CD14-positive monocyte (primary cell): ENCODE results near the gene PREX1. TPM values are rescaled to one million over a fixed set of nuclear protein-coding genes. Genes with fewer than 3 reads are reported as not detected.

Experiments
- DNase-seq, 3 donors: peaks; one replicate each; pipeline ENCODE4 v3.0.0-alpha.2; 2011 to 2022
- H2AFZ ChIP-seq: 2 replicates; pipeline ENCODE4 v1.6.0; 2012; ENCODE audit warnings: mild to moderate bottlenecking, low read depth, low read length, inconsistent platforms; ENCODE audit not compliant: insufficient read depth, poor library complexity, severe bottlenecking
- H3K27ac ChIP-seq, 2 donors: 1 replicate in 1 of 2; 2 replicates in 1 of 2; pipeline ENCODE4 v1.5.1; 2012 to 2013; ENCODE audit warnings: low read length in 2 of 2, control low read depth in 1 of 2, inconsistent platforms in 1 of 2, low read depth in 1 of 2, mild to moderate bottlenecking in 1 of 2
- H3K27me3 ChIP-seq, 2 donors: one replicate each; pipeline versions ENCODE4 v1.6.0 to v1.6.1; 2011 to 2013; ENCODE audit warnings: low read length in 2 of 2; ENCODE audit not compliant: control insufficient read depth in 2 of 2, insufficient read depth in 2 of 2
- H3K36me3 ChIP-seq, 2 donors: replicated peaks in 1 of 2; 1 replicate in 1 of 2; 2 replicates in 1 of 2; pipeline versions ENCODE4 v1.5.1 to v1.6.1; 2012 to 2013; ENCODE audit warnings: low read length in 2 of 2, control low read depth in 1 of 2, inconsistent platforms in 1 of 2, mild to moderate bottlenecking in 1 of 2; ENCODE audit not compliant: insufficient read depth in 2 of 2, control insufficient read depth in 1 of 2
- H3K4me1 ChIP-seq, 2 donors: 1 replicate in 1 of 2; 2 replicates in 1 of 2; pipeline versions ENCODE4 v1.5.1 to v1.6.1; 2012 to 2013; ENCODE audit warnings: low read length in 2 of 2, control low read depth in 1 of 2, inconsistent platforms in 1 of 2, mild to moderate bottlenecking in 1 of 2, moderate library complexity in 1 of 2; ENCODE audit not compliant: insufficient read depth in 2 of 2, control insufficient read depth in 1 of 2
- H3K4me2 ChIP-seq: replicated peaks from 2 replicates; pipeline ENCODE3; 2012; ENCODE audit warnings: low read length, moderate library complexity, mild to moderate bottlenecking; ENCODE audit not compliant: poor library complexity, severe bottlenecking; ENCODE audit errors: extremely low read depth
- H3K4me3 ChIP-seq, 3 experiments: fragments of 200-600 bp in 1 of 3; sonication (generic) in 1 of 3; replicated peaks in 1 of 3; 1 replicate in 2 of 3; 2 replicates in 1 of 3; pipeline ENCODE4 v1.5.1; 2011 to 2013; ENCODE audit warnings: low read length in 3 of 3, mild to moderate bottlenecking in 3 of 3, control low read depth in 2 of 3, low read depth in 2 of 3, inconsistent platforms in 1 of 3, moderate library complexity in 1 of 3
- H3K79me2 ChIP-seq: 2 replicates; pipeline ENCODE4 v1.6.0; 2012; ENCODE audit warnings: mild to moderate bottlenecking, control low read depth, inconsistent platforms, low read length, moderate library complexity; ENCODE audit not compliant: insufficient read depth
- H3K9ac ChIP-seq: 2 replicates; pipeline ENCODE4 v1.6.0; 2017; ENCODE audit warnings: low read length, mild to moderate bottlenecking; ENCODE audit not compliant: insufficient read depth, poor library complexity, severe bottlenecking
- H3K9me3 ChIP-seq, 2 donors: replicated peaks in 1 of 2; 1 replicate in 1 of 2; 2 replicates in 1 of 2; pipeline versions ENCODE4 v1.5.1 to v1.6.1; 2012 to 2013; ENCODE audit warnings: low read length in 2 of 2, control low read depth in 1 of 2; ENCODE audit not compliant: control insufficient read depth in 1 of 2, insufficient read depth in 1 of 2
- H4K20me1 ChIP-seq: 2 replicates; pipeline ENCODE4 v1.6.0; 2012; ENCODE audit warnings: mild to moderate bottlenecking, low read length, control low read depth, moderate library complexity; ENCODE audit not compliant: insufficient read depth
- H3K27ac Mint-ChIP-seq, 7 donors: one replicate each; pipeline ENCODE4 v1.8.0; 2020; ENCODE audit warnings: mild to moderate bottlenecking in 7 of 7, mixed read lengths in 7 of 7, moderate library complexity in 6 of 7, inconsistent platforms in 2 of 7
- H3K27me3 Mint-ChIP-seq, 3 donors: one replicate each; pipeline ENCODE4 v1.8.0; 2021 to 2022; ENCODE audit warnings: low read depth in 3 of 3, mild to moderate bottlenecking in 3 of 3, mixed read lengths in 3 of 3, moderate library complexity in 3 of 3, inconsistent platforms in 1 of 3
- H3K36me3 Mint-ChIP-seq, 2 donors: one replicate each; pipeline ENCODE4 v1.8.0; 2020; ENCODE audit warnings: mixed read lengths in 2 of 2, inconsistent platforms in 1 of 2, mild to moderate bottlenecking in 1 of 2
- H3K4me1 Mint-ChIP-seq: one replicate; pipeline ENCODE4 v1.8.0; 2020; ENCODE audit warnings: mild to moderate bottlenecking, mixed read lengths
- H3K4me3 Mint-ChIP-seq, 2 donors: one replicate each; pipeline ENCODE4 v1.8.0; 2020; ENCODE audit warnings: mild to moderate bottlenecking in 2 of 2, mixed read lengths in 2 of 2, moderate library complexity in 1 of 2
- H3K9me3 Mint-ChIP-seq, 7 donors: one replicate each; pipeline ENCODE4 v1.8.0; 2020 to 2022; ENCODE audit warnings: mixed read lengths in 7 of 7, mild to moderate bottlenecking in 6 of 7, moderate library complexity in 6 of 7, inconsistent platforms in 2 of 7
- WGBS: methylation state at CpG from one replicate; pipeline ENCODE4 v1.1.5; 2013; ENCODE audit warnings: missing lambda C conversion rate; ENCODE audit not compliant: insufficient coverage; 5-methylcytosine and 5-hydroxymethylcytosine counted together
- intact Hi-C, 2 donors: fragments of 100-400 bp; cut with micrococcal nuclease; formaldehyde crosslinking; loops; one replicate each; pipeline versions ENCODE4 v1.15.0 to v1.15.1; 2023
- polyA plus RNA-seq, 3 donors: library from polyadenylated mRNA; depleted of rRNA in 1 of 3; unstranded in 2 of 3; stranded (reverse) in 1 of 3; fragments of 300-500 nt in 2 of 3; fragments of >200 nt in 1 of 3; fragmentation: Illumina TruSeq in 2 of 3; gene quantifications; 1 replicate in 2 of 3; 2 replicates in 1 of 3; pipeline ENCODE4 v1.2.3, GENCODE V29; 2012 to 2021
- TF ChIP-seq, protein P1 (sequence below): fragments of 200-600 bp; IDR thresholded peaks from one replicate; pipeline ENCODE4 v1.8.0; 2022; ENCODE audit warnings: antibody characterized with exemption, mild to moderate bottlenecking

PREX1 gene
- polyA plus RNA-seq, 3 donors = 24.3 to 114 (median 27.5) TPM

DNA sequence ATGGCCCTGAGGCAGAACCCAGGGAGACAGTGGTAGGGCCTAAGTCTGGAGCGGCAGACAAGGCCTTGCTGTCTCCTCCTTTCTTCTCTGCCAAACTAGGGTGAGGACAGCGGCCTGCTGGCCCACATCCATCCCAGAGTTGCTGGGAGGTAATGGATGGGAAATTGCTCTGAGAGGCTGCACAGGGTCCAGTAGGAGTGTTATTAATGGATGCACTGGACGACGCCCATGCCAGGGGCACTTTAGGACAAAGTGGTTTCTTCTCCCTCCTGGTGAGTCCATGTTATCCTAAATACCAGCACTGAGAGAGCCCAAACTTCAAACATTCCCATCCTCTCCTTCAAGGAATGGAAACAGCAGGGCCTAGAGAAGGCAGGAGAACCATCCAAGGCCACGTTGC lies 28.3 kb upstream of the PREX1 start:
- WGBS = 0% methylated on average over 1 of the region's 5 CpGs
- Histone ChIP-seq H2AFZ (no peak overlapping the region), H4K20me1 (no peaks in the 10 kb centered on the region), H3K4me3 (peak overlapping the region in 1 of 3 experiments; percentile 7), H3K9ac (no peak overlapping the region), H3K9me3 (no peaks in the 10 kb centered on the region), H3K4me1 (peaks cover 54 to 58% of the 10 kb centered on the region in 2 donors), H3K27ac (peak overlapping the region in 1 of 2 donors; percentile 56), H3K36me3 (no peaks in the 10 kb centered on the region), H3K27me3 (no peaks in the 10 kb centered on the region), H3K4me2 (peak overlapping the region; percentile 28), H3K79me2 (no peaks in the 10 kb centered on the region)
- H3K9me3 Mint-ChIP-seq = peaks cover 3 to 15% (median 5%) of the 10 kb centered on the region in 7 donors
- peaks cover 0 to 4% of the 10 kb centered on the region in 2 donors for H3K36me3 Mint-ChIP-seq
- H3K4me3 Mint-ChIP-seq = no peak overlapping the region
- intact Hi-C loops = no loop called here
- DNase-seq = no peak
- TF ChIP-seq, protein P1, sequence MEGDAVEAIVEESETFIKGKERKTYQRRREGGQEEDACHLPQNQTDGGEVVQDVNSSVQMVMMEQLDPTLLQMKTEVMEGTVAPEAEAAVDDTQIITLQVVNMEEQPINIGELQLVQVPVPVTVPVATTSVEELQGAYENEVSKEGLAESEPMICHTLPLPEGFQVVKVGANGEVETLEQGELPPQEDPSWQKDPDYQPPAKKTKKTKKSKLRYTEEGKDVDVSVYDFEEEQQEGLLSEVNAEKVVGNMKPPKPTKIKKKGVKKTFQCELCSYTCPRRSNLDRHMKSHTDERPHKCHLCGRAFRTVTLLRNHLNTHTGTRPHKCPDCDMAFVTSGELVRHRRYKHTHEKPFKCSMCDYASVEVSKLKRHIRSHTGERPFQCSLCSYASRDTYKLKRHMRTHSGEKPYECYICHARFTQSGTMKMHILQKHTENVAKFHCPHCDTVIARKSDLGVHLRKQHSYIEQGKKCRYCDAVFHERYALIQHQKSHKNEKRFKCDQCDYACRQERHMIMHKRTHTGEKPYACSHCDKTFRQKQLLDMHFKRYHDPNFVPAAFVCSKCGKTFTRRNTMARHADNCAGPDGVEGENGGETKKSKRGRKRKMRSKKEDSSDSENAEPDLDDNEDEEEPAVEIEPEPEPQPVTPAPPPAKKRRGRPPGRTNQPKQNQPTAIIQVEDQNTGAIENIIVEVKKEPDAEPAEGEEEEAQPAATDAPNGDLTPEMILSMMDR = no peak
- no peaks in the 10 kb centered on the region for H3K27me3 Mint-ChIP-seq
- peak overlapping the region in 5 of 7 donors; percentile 46 to 60 (median 53) for H3K27ac Mint-ChIP-seq
- peaks cover 63% of the 10 kb centered on the region for H3K4me1 Mint-ChIP-seq

DNA sequence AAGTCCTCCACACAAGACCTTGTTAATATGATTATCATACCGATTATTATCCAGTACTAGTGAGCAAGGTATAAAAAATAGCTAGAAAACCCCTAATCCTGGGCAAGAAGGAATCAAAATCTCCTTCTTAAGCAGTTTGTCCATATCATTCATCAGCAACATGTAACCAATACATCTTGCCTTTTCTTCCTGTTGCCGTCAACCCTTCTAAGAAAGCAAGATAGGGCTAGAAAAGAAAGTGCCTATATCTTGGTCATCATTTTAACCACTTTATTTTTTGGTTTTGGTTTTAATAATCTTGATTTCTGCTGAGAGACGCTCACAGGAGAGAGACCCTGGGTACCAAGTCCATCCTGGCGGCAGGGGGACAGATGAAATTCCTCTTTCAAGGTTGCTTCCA lies 27.2 kb upstream of the PREX1 start:
- H3K4me1 ChIP-seq = peaks cover 43 to 47% of the 10 kb centered on the region in 2 donors
- TF ChIP-seq, protein P1 = no peak
- H3K4me3 Mint-ChIP-seq = no peak overlapping the region
- H3K9me3 Mint-ChIP-seq = peaks cover 3 to 15% (median 5%) of the 10 kb centered on the region in 7 donors
- DNase-seq = no peak
- H3K27ac Mint-ChIP-seq = peak overlapping the region in 1 of 7 donors; percentile 14
- no peaks in the 10 kb centered on the region for H3K9me3 ChIP-seq
- no CpG with 5 or more reads among the region's 4 CpGs for WGBS
- intact Hi-C loops = no loop called here
- H3K36me3 ChIP-seq = no peaks in the 10 kb centered on the region
- no peak overlapping the region for H3K9ac ChIP-seq
- no peak overlapping the region for H2AFZ ChIP-seq
- no peaks in the 10 kb centered on the region for H3K27me3 ChIP-seq
- peaks cover 52% of the 10 kb centered on the region for H3K4me1 Mint-ChIP-seq
- no peak overlapping the region for H3K4me2 ChIP-seq
- no peaks in the 10 kb centered on the region for H3K79me2 ChIP-seq
- no peaks in the 10 kb centered on the region for H3K27me3 Mint-ChIP-seq
- H4K20me1 ChIP-seq = no peaks in the 10 kb centered on the region
- H3K4me3 ChIP-seq = no peak overlapping the region
- no peak overlapping the region for H3K27ac ChIP-seq
- H3K36me3 Mint-ChIP-seq = peaks cover 0 to 4% of the 10 kb centered on the region in 2 donors
